HG02884 (cell line): ENCODE measurements around the gene GNE.

ENCODE experiments used
- ATAC-seq: cut with Tn5 transposase; IDR thresholded peaks from one replicate; pipeline ENCODE4 v1.9.1; 2021; ENCODE audit warnings: mild to moderate bottlenecking, moderate library complexity; ENCODE audit not compliant: unreplicated experiment

GNE gene

GRCh38 chr9:36169708-36170107 is 88.5 kb downstream of the GNE start:
- no peak for ATAC-seq

GRCh38 chr9:36169166-36169565 is 89.1 kb downstream of the GNE start, which contains the start of gene CCIN:
CCIN (plus strand) TSS chr9:36169388; CDS start chr9:36169503, 115 bp downstream.
- no peak for ATAC-seq

DNA sequence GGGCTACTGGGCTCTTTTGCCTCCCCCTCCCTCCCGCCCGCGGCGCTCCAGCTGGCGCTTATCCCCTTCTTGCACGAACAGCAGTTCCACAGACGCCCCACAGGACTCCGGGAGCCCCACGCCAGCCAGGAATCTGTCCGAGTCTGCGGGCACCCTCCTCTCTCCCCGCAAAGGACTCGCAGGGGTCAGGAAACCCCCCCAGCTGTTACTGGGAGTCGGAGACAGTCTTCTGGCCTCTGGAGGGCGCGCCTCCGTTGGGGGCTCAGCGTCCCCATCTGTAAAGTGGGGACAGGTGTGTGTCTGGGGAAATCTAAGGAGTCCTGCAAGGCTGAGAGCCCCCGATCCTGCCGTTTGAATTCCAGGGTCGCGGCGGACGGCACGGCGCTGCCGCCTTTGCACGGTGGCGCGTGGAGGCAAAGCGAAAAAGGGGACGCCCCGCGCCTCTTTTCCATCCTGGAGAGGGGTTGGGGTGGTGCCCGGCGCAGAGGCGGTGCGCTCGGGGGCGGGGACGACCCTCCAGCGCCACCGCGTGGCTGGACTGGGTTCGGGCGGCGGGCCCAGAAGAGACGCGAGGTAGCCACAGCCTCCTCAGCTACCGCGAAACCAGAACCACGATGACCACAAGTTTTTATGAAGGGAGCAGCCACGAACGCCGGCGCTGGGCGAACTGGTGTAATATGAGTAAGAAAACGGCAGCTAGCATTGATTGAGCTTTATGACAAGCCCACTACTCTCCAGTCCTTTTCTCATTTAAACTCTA is 91.9 kb downstream of the GNE start:
- ATAC-seq: no peak

GRCh38 chr9:36165826-36166167 is 92.5 kb downstream of the GNE start:
- ATAC-seq: no peak

- ATAC-seq: no peak
These were observed 93.3 kb downstream of the GNE start for GRCh38 chr9:36164989-36165388.
